ENCODE measurements around the gene USP2. TPM values are rescaled to one million over a fixed set of nuclear protein-coding genes. Genes with fewer than 3 reads are reported as not detected.
"Not testable (repeated sequence)": the region's sequence is repeated elsewhere in the genome, so short reads cannot be mapped to it uniquely, and the experiment has no call there.

The USP2 gene
- polyA plus RNA-seq, 3 donors = 0.36 TPM; not detected in 2

DNA sequence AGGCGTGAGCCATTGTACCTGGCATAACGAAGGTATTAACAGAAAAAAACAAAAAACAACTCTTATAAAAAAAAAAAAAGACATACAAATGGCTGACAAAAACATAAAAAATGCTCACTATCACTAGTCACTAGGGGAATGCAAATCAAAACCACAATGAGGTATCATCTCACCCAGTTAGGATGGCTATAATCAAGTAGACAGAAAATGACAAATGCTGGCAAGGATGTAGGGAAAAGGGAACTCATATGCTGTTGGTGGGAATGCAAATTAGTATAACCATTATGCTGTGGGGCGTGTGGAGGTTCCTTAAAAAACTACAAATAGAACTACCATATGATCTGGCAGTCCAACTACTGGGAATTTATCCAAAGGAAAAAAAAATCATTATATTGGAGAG, 24.5 kb upstream of the USP2 start:
- Mint-ChIP-seq H3K27ac (no peak overlapping the region), H3K9me3 (peaks cover 0 to 4% (median 2%) of the 10 kb centered on the region in 7 donors), H3K4me3 (no peak overlapping the region), H3K36me3 (no peaks in the 10 kb centered on the region), H3K4me1 (no peaks in the 10 kb centered on the region), H3K27me3 (ENCODE audit: low read depth in 3 of 3) (peaks cover 2 to 7% (median 3%) of the 10 kb centered on the region in 3 donors)
- Histone ChIP-seq H3K4me1 (ENCODE audit: control insufficient read depth in 1 of 2, insufficient read depth in 2 of 2, low read length in 2 of 2) (no peaks in the 10 kb centered on the region), H3K9me3 (replicated peaks in 1 of 2; ENCODE audit: control insufficient read depth in 1 of 2, insufficient read depth in 1 of 2, low read length in 2 of 2) (peaks cover 0 to 4% of the 10 kb centered on the region in 2 donors), H3K79me2 (ENCODE audit: insufficient read depth, low read length) (no peaks in the 10 kb centered on the region), H3K27me3 (ENCODE audit: control insufficient read depth in 2 of 2, insufficient read depth in 2 of 2, low read length in 2 of 2) (no peaks in the 10 kb centered on the region), H3K27ac (ENCODE audit: low read depth in 1 of 2, low read length in 2 of 2) (no peak overlapping the region), H3K4me2 (replicated peaks; ENCODE audit: extremely low read depth, low read length, poor library complexity, severe bottlenecking) (no peak overlapping the region), H3K9ac (ENCODE audit: insufficient read depth, low read length, poor library complexity, severe bottlenecking) (no peak overlapping the region), H3K36me3 (replicated peaks in 1 of 2; ENCODE audit: control insufficient read depth in 1 of 2, insufficient read depth in 2 of 2, low read length in 2 of 2) (no peaks in the 10 kb centered on the region), H2AFZ (ENCODE audit: insufficient read depth, low read depth, low read length, poor library complexity, severe bottlenecking) (no peak overlapping the region), H4K20me1 (ENCODE audit: insufficient read depth, low read length) (no peaks in the 10 kb centered on the region), H3K4me3 (replicated peaks in 1 of 3; ENCODE audit: low read depth in 2 of 3, low read length in 3 of 3) (no peak overlapping the region)
- TF ChIP-seq, protein P1, sequence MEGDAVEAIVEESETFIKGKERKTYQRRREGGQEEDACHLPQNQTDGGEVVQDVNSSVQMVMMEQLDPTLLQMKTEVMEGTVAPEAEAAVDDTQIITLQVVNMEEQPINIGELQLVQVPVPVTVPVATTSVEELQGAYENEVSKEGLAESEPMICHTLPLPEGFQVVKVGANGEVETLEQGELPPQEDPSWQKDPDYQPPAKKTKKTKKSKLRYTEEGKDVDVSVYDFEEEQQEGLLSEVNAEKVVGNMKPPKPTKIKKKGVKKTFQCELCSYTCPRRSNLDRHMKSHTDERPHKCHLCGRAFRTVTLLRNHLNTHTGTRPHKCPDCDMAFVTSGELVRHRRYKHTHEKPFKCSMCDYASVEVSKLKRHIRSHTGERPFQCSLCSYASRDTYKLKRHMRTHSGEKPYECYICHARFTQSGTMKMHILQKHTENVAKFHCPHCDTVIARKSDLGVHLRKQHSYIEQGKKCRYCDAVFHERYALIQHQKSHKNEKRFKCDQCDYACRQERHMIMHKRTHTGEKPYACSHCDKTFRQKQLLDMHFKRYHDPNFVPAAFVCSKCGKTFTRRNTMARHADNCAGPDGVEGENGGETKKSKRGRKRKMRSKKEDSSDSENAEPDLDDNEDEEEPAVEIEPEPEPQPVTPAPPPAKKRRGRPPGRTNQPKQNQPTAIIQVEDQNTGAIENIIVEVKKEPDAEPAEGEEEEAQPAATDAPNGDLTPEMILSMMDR (IDR thresholded peaks at IDR 0.05) = no peak
- intact Hi-C loops (cut with micrococcal nuclease) = no loop called here
- no CpG with 5 or more reads among the region's 3 CpGs for WGBS (ENCODE audit: insufficient coverage)
- DNase-seq = no peak

DNA sequence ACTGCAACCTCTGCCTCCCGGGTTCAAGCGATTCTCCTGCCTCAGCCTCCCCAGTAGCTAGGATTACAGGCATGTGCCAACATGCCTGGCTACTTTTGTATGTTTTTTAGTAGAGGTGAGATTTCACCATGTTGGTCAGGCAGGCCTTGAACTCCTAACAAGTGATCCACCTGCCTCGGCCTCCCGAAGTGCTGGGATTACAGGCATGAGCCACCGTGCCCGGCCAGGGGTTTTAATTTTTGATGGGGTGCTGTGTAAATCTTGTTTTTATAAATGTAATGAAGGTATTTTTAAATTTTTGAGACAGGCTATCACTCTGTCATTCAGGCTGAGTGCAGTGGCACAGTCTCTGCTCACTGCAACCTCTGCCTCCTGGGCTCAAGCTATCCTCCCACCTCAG, 24.0 kb upstream of the USP2 start:
- H3K9me3 Mint-ChIP-seq = peaks cover under 1 to 10% (median 8%) of the 10 kb centered on the region in 7 donors
- H3K79me2 ChIP-seq (ENCODE audit: insufficient read depth, low read length); H3K9me3 ChIP-seq (replicated peaks in 1 of 2; ENCODE audit: control insufficient read depth in 1 of 2, insufficient read depth in 1 of 2, low read length in 2 of 2); H3K27me3 Mint-ChIP-seq (ENCODE audit: low read depth in 3 of 3); H3K36me3 ChIP-seq (replicated peaks in 1 of 2; ENCODE audit: control insufficient read depth in 1 of 2, insufficient read depth in 2 of 2, low read length in 2 of 2); H4K20me1 ChIP-seq (ENCODE audit: insufficient read depth, low read length); H3K27ac ChIP-seq (ENCODE audit: low read depth in 1 of 2, low read length in 2 of 2); H3K27ac Mint-ChIP-seq; H3K36me3 Mint-ChIP-seq; H3K4me3 ChIP-seq (replicated peaks in 1 of 3; ENCODE audit: low read depth in 2 of 3, low read length in 3 of 3); H3K9ac ChIP-seq (ENCODE audit: insufficient read depth, low read length, poor library complexity, severe bottlenecking); intact Hi-C loops (cut with micrococcal nuclease); H3K4me3 Mint-ChIP-seq; H3K4me1 Mint-ChIP-seq; H2AFZ ChIP-seq (ENCODE audit: insufficient read depth, low read depth, low read length, poor library complexity, severe bottlenecking); H3K27me3 ChIP-seq (ENCODE audit: control insufficient read depth in 2 of 2, insufficient read depth in 2 of 2, low read length in 2 of 2); DNase-seq; H3K4me1 ChIP-seq (ENCODE audit: control insufficient read depth in 1 of 2, insufficient read depth in 2 of 2, low read length in 2 of 2); H3K4me2 ChIP-seq (replicated peaks; ENCODE audit: extremely low read depth, low read length, poor library complexity, severe bottlenecking): not testable (repeated sequence)
- 89% methylated on average over 2 of the region's 6 CpGs for WGBS (ENCODE audit: insufficient coverage)

All from CD14-positive monocyte (primary cell).